ENCODE results near the gene MRPS18C.
"Not testable (repeated sequence)": the region's sequence is repeated elsewhere in the genome, so short reads cannot be mapped to it uniquely, and the experiment has no call there.

Gene MRPS18C

GRCh38 chr4:83455281-83456183 lies at the start of gene MRPS18C, which contains the start of gene HELQ:
Gene MRPS18C (plus strand): TSS chr4:83456058. CDS start chr4:83456078, 20 bp downstream.
Gene HELQ (minus strand): TSS chr4:83455823. CDS start chr4:83455693, 130 bp downstream.
- peak; percentile 99 for DNase-seq

- no peak for DNase-seq
Observed at GRCh38 chr4:83408908-83409307, 47.0 kb upstream of the MRPS18C start.

GRCh38 chr4:83413676-83414075 lies 42.2 kb upstream of the MRPS18C start:
- no peak for DNase-seq

- no peak for DNase-seq
Observed at GRCh38 chr4:83417566-83417965, 38.3 kb upstream of the MRPS18C start.

GRCh38 chr4:83418211-83418610 lies 37.6 kb upstream of the MRPS18C start:
- DNase-seq: no peak

- DNase-seq: no peak
Observed at GRCh38 chr4:83431200-83431599, 24.7 kb upstream of the MRPS18C start.

- no peak for DNase-seq
Observed at GRCh38 chr4:83436680-83437079, 19.2 kb upstream of the MRPS18C start.

GRCh38 chr4:83438719-83439118 lies 17.1 kb upstream of the MRPS18C start:
- no peak for DNase-seq

- no peak for DNase-seq
Observed at GRCh38 chr4:83440148-83440814, 15.6 kb upstream of the MRPS18C start.

GRCh38 chr4:83440899-83441298 lies 15.0 kb upstream of the MRPS18C start:
- DNase-seq: no peak

GRCh38 chr4:83449009-83449408 lies 6.8 kb upstream of the MRPS18C start:
- no peak for DNase-seq

GRCh38 chr4:83454686-83455085 lies 1.2 kb upstream of the MRPS18C start:
- DNase-seq: no peak

- no peak for DNase-seq
Observed at GRCh38 chr4:83456184-83456501, 285 bp downstream of the MRPS18C start.

- DNase-seq: no peak
Observed at GRCh38 chr4:83473423-83473822, 17.6 kb downstream of the MRPS18C start.

GRCh38 chr4:83473966-83474365 lies 18.1 kb downstream of the MRPS18C start:
- DNase-seq: no peak

- DNase-seq: peak; percentile 90 to 96
Observed at GRCh38 chr4:83484500-83485461, 28.9 kb downstream of the MRPS18C start, which contains the start of gene ABRAXAS1. Gene ABRAXAS1 (minus strand): TSS chr4:83485100. CDS start chr4:83485072, 28 bp downstream.

GRCh38 chr4:83486457-83487129 lies 30.7 kb downstream of the MRPS18C start:
- DNase-seq: no peak

- DNase-seq: no peak
Observed at GRCh38 chr4:83489711-83490326, 34.0 kb downstream of the MRPS18C start.

- DNase-seq: peak in 1 of 2 experiments; percentile 20
Observed at GRCh38 chr4:83490876-83491450, 35.1 kb downstream of the MRPS18C start.

GRCh38 chr4:83496085-83496917 lies 40.4 kb downstream of the MRPS18C start:
- not testable (repeated sequence) for DNase-seq

Measured in SHP77 (cell line).